ENCODE results near the gene OR2T11. TPM values are rescaled to one million over a fixed set of nuclear protein-coding genes. Genes with fewer than 3 reads are reported as not detected.

OR2T11 gene
- total and polyA plus RNA-seq, 2 of the 13 experiments (the other 11 are each of a cell fraction or from before 2014, with no cell fraction given) = not detected

- 3% methylated on average over 5 of the region's 5 CpGs for WGBS (ENCODE audit: low lambda C conversion rate)
- in situ Hi-C loops (cut with HindIII; ENCODE audit: extremely low pct_ligation_motif_present, low pct_unique_long_range_greater_than_20kb) = loop anchor here (10.0 kb wide), 1 partner anchor 69 kb away; no protein-coding TSS in a partner anchor
- TF ChIP-seq SSRP1 (CRISPR knock-in tag; IDR thresholded peaks at IDR 0.05) (no peak), TBX2 (CRISPR knock-in tag; IDR thresholded peaks at IDR 0.05; ENCODE audit: borderline replicate concordance) (no peak), E2F5 (CRISPR knock-in tag; conservative IDR thresholded peaks at IDR 0.05) (no peak), PAXIP1 (CRISPR knock-in tag; conservative IDR thresholded peaks at IDR 0.05) (no peak), TEAD2 (CRISPR knock-in tag; IDR thresholded peaks at IDR 0.05) (no peak), SYNCRIP (IDR thresholded peaks at IDR 0.05; ENCODE audit: insufficient read depth, low read depth, low read length) (no peak), CREM (IDR thresholded peaks at IDR 0.05) (no peak), CREM (CRISPR knock-in tag; IDR thresholded peaks at IDR 0.05) (no peak), CREB1 (IDR thresholded peaks at IDR 0.05) (no peak), CREB1 (CRISPR knock-in tag; IDR thresholded peaks at IDR 0.05) (no peak), E2F1 (CRISPR knock-in tag; IDR thresholded peaks at IDR 0.05) (no peak), ZNF292 (CRISPR knock-in tag; IDR thresholded peaks at IDR 0.05; ENCODE audit: borderline replicate concordance, low read depth) (no peak), KMT2A (CRISPR knock-in tag; IDR thresholded peaks at IDR 0.05) (no peak), PITX1 (CRISPR knock-in tag; IDR thresholded peaks at IDR 0.05) (no peak), ZNF710 (CRISPR knock-in tag; IDR thresholded peaks at IDR 0.05; ENCODE audit: borderline replicate concordance) (no peak), TFAP4 (IDR thresholded peaks at IDR 0.05; ENCODE audit: borderline replicate concordance, low read depth) (no peak), POLR2AphosphoS5 (IDR thresholded peaks at IDR 0.05; ENCODE audit: low read depth, low read length) (no peak)
These were observed 8.9 kb downstream of the OR2T11 start for GRCh38 chr1:248625971-248626370.

More at GRCh38 chr1:248625971-248626370, 8.9 kb downstream of the OR2T11 start:
- Histone ChIP-seq H3K79me2 (ENCODE audit: insufficient read depth, low read length) (no peaks in the 10 kb centered on the region), H4K20me1 (ENCODE audit: insufficient read depth, low read length) (no peaks in the 10 kb centered on the region), H3K27ac (ENCODE audit: extremely low read length, insufficient read depth, low read length) (no peak overlapping the region), H3K4me1 (ENCODE audit: insufficient read depth, low read length) (no peaks in the 10 kb centered on the region), H3K36me3 (replicated peaks in 1 of 2; ENCODE audit: control insufficient read depth in 1 of 2, insufficient read depth in 2 of 2, low read length in 2 of 2) (no peaks in the 10 kb centered on the region), H3K4me2 (ENCODE audit: low read depth, low read length) (no peak overlapping the region), H3K9me3 (ENCODE audit: low read length) (no peaks in the 10 kb centered on the region), H3K9ac (ENCODE audit: insufficient read depth, low read depth, low read length) (no peak overlapping the region), H3K4me3 (replicated peaks in 1 of 3; ENCODE audit: insufficient read depth in 1 of 3, low read depth in 2 of 3, low read length in 3 of 3) (no peak overlapping the region), H3K27me3 (ENCODE audit: control insufficient read depth in 1 of 2, insufficient read depth in 2 of 2, low read length in 2 of 2) (no peaks in the 10 kb centered on the region; a peak in 1 of 5 replicates), H2AFZ (ENCODE audit: low read length) (no peak overlapping the region)
- intact Hi-C loops (cut with micrococcal nuclease; ENCODE audit: unreplicated experiment) = no loop called here
- ATAC-seq (no peak), DNase-seq (ENCODE audit: low spot score) (no peak), FAIRE-seq (no peak)
- POLR2A ChIA-PET = no interaction called here
- no TSS peak for BruUV-seq (replicated peaks)
- CTCF ChIA-PET (ENCODE audit: low intra/inter-chr PET ratio, low total read pairs) = no interaction called here
